K562 (cell line): ENCODE data around the gene SULT2B1. TPM values are rescaled to one million over a fixed set of nuclear protein-coding genes. Genes with fewer than 3 reads are reported as not detected.

Source experiments
- ATAC-seq: fragments of 200-7000 bp; cut with Tn5 transposase; 3 replicates; pipeline ENCODE4 v1.9.1; 2020; ENCODE audit warnings: moderate library complexity
- BruUV-seq: library from RNA; stranded (reverse); fragments of 400-500 nt; replicated peaks from 2 replicates; lab custom pipeline; 2021; lab: Mats Ljungman, UMichigan
- CTCF ChIA-PET: fragments of 300-600 bp; formaldehyde crosslinking; extraction: SDS; loops from one replicate; lab custom pipeline; 2021; ENCODE audit warnings: low intra/inter-chr PET ratio; lab: Yijun Ruan, JAX
- POLR2A ChIA-PET: fragments of 300-600, 350-650 bp; sonication (Branson Sonifier 250); formaldehyde crosslinking; extraction: SDS; loops from one replicate; lab custom pipeline; 2021; ENCODE audit warnings: antibody characterized with exemption, inconsistent platforms; lab: Yijun Ruan, JAX
- DNase-seq, 4 experiments: peaks; one replicate each; pipeline versions ENCODE4 v3.0.0 to v3.0.0-alpha.2; 2011 to 2018; ENCODE audit warnings: low spot score in 3 of 4, mixed read lengths in 3 of 4; ENCODE audit errors: extremely low read depth in 1 of 4
- FAIRE-seq: peaks from 2 replicates; lab custom pipeline; 2011; peaks lifted over from hg19 to GRCh38; lab: Jason Lieb, UNC
- H2AFZ ChIP-seq: 2 replicates; pipeline ENCODE4 v1.6.0; 2011; ENCODE audit warnings: low read depth, low read length, control low read depth, inconsistent platforms
- H3K27ac ChIP-seq: fragments of 200-600 bp; 3 replicates; pipeline ENCODE4 v1.8.0; 2011; ENCODE audit warnings: low read depth, mild to moderate bottlenecking, control low read depth, inconsistent platforms, low read length, moderate library complexity, mixed read lengths; ENCODE audit errors: extremely low read depth
- H3K27me3 ChIP-seq, 2 experiments: fragments of 300-600 bp in 1 of 2; 2 replicates in 1 of 2; 3 replicates in 1 of 2; pipeline versions ENCODE4 v1.6.0 to v1.8.0; 2011; ENCODE audit warnings: inconsistent platforms in 2 of 2, low read length in 2 of 2, mild to moderate bottlenecking in 1 of 2, mixed read lengths in 1 of 2, moderate library complexity in 1 of 2; ENCODE audit not compliant: control insufficient read depth in 2 of 2, insufficient read depth in 2 of 2
- H3K36me3 ChIP-seq: fragments of 300-600 bp; 3 replicates; pipeline ENCODE4 v1.8.0; 2011; ENCODE audit warnings: mild to moderate bottlenecking, low read length, inconsistent platforms; ENCODE audit not compliant: control insufficient read depth, insufficient read depth
- H3K4me1 ChIP-seq, 2 experiments: fragments of 200-600 bp in 1 of 2; replicated peaks in 1 of 2; 2 replicates in 1 of 2; 3 replicates in 1 of 2; pipeline versions ENCODE4 v1.5.1 to v1.8.0; 2011; ENCODE audit warnings: inconsistent platforms in 2 of 2, low read length in 2 of 2, mild to moderate bottlenecking in 1 of 2, mixed read lengths in 1 of 2, moderate library complexity in 1 of 2; ENCODE audit not compliant: control insufficient read depth in 2 of 2, insufficient read depth in 2 of 2
- H3K4me2 ChIP-seq: 2 replicates; pipeline ENCODE4 v1.6.1; 2011; ENCODE audit warnings: low read length, control low read depth, inconsistent platforms, mixed read lengths; ENCODE audit not compliant: insufficient read depth
- H3K4me3 ChIP-seq: fragments of 200-600 bp; sonication (generic), shearing (Covaris generic); 2 replicates; pipeline ENCODE4 v1.5.1; 2016; ENCODE audit warnings: control low read depth, inconsistent platforms
- H3K79me2 ChIP-seq: fragments of 200-600 bp; 3 replicates; pipeline ENCODE4 v1.8.0; 2011; ENCODE audit warnings: low read length, inconsistent platforms; ENCODE audit not compliant: control insufficient read depth, insufficient read depth
- H3K9ac ChIP-seq, 2 experiments: 2 replicates each; pipeline versions ENCODE4 v1.6.0 to v1.6.1; 2011; ENCODE audit warnings: low read depth in 2 of 2, low read length in 2 of 2, control low read depth in 1 of 2, inconsistent platforms in 1 of 2, mild to moderate bottlenecking in 1 of 2, mixed read lengths in 1 of 2; ENCODE audit not compliant: insufficient read depth in 1 of 2
- H3K9me1 ChIP-seq: one replicate; pipeline ENCODE4 v1.6.0; 2011; ENCODE audit warnings: inconsistent platforms, mild to moderate bottlenecking, low read length, moderate library complexity; ENCODE audit not compliant: control insufficient read depth, insufficient read depth
- H3K9me3 ChIP-seq: replicated peaks from 2 replicates; pipeline ENCODE4 v1.5.1; 2011; ENCODE audit warnings: low read depth, low read length, inconsistent platforms; ENCODE audit not compliant: control insufficient read depth, insufficient read depth
- H4K20me1 ChIP-seq: replicated peaks from 2 replicates; pipeline ENCODE4 v1.6.1; 2011; ENCODE audit warnings: low read length, inconsistent platforms, mixed read lengths; ENCODE audit not compliant: control insufficient read depth, insufficient read depth
- ARID2 ChIP-seq: fragments of 450-650 bp; IDR thresholded peaks from 2 replicates; pipeline ENCODE4 v1.6.1; 2017; ENCODE audit warnings: antibody characterized with exemption, mild to moderate bottlenecking
- CBFB ChIP-seq: sonication (generic); formaldehyde crosslinking; IDR thresholded peaks from 2 replicates; pipeline ENCODE4 v1.4.0; 2020; ENCODE audit warnings: mild to moderate bottlenecking, missing genetic modification reagents
- ELF2 ChIP-seq: fragments of 250-450 bp; sonication (Bioruptor Pico); IDR thresholded peaks from 2 replicates; pipeline ENCODE4 v1.5.0; 2021; ENCODE audit warnings: mild to moderate bottlenecking
- ELF4 ChIP-seq: fragments of 450-650 bp; formaldehyde crosslinking; IDR thresholded peaks from 2 replicates; pipeline ENCODE4 v1.4.0; 2022; ENCODE audit warnings: missing genetic modification characterization
- ELK3 ChIP-seq: fragments of 450-650 bp; formaldehyde crosslinking; IDR thresholded peaks from 2 replicates; pipeline ENCODE4 v1.4.0; 2020; ENCODE audit warnings: mild to moderate bottlenecking
- GATA2 ChIP-seq: sonication (generic); formaldehyde crosslinking; IDR thresholded peaks from 2 replicates; pipeline ENCODE4 v1.4.0; 2020; ENCODE audit warnings: mild to moderate bottlenecking, missing genetic modification reagents
- HNRNPUL1 ChIP-seq: fragments of 200-400 bp; formaldehyde crosslinking; IDR thresholded peaks from 2 replicates; pipeline ENCODE4 v1.6.1; 2017; ENCODE audit warnings: low read length
- ZNF584 ChIP-seq: fragments of 200-800 bp; sonication (Bioruptor generic); IDR thresholded peaks from 2 replicates; pipeline ENCODE4 v1.6.1; 2016; ENCODE audit warnings: low read depth, mild to moderate bottlenecking, missing genetic modification characterization, missing compliant biosample characterization
- WGBS: fragments of 100-300 bp; shearing (Covaris generic); methylation state at CpG from one replicate; pipeline ENCODE4 v1.1.6; 2016; ENCODE audit warnings: low coverage, mixed read lengths; ENCODE audit not compliant: insufficient coverage; ENCODE audit errors: missing lambda C conversion rate; 5-methylcytosine and 5-hydroxymethylcytosine counted together
- in situ Hi-C: fragments of 300-500 bp; cut with MboI; formaldehyde crosslinking; loops from 4 replicates; pipeline ENCODE4 v1.15.0; 2018; ENCODE audit warnings: inconsistent platforms, mixed read lengths
- intact Hi-C: fragments of 100-400 bp; cut with micrococcal nuclease; formaldehyde crosslinking; loops from 2 replicates; pipeline ENCODE4 v1.14.2; 2022
- polyA plus RNA-seq, 8 experiments: library from polyadenylated mRNA; depleted of rRNA in 4 of 8; stranded (reverse) in 5 of 8; unstranded in 3 of 8; fragments of >200 nt; fragmentation: Nextera tagmentation in 2 of 8; fragmentation: Illumina TruSeq in 1 of 8; extraction: Ambion mirVana in 2 of 8; extraction: Trizol in 1 of 8; gene quantifications; 2 replicates each; pipeline versions ENCODE4 v1.2.1 to v1.2.3, GENCODE V29; 2011 to 2014; ENCODE audit warnings: inconsistent platforms in 1 of 8, missing spikeins in 1 of 8
- total RNA-seq, 7 experiments: library from RNA; depleted of rRNA in 6 of 7; stranded (reverse); fragments of >200 nt in 6 of 7; fragmentation: Illumina TruSeq in 2 of 7; extraction: Trizol in 2 of 7; gene quantifications; 2 replicates each; pipeline versions ENCODE4 v1.2.1 to v1.2.3, GENCODE V29; 2011 to 2021; ENCODE audit warnings: low replicate concordance in 1 of 7
- TF ChIP-seq, protein P1 (sequence below): fragments of 250-450 bp; sonication (Bioruptor Pico); IDR thresholded peaks from 2 replicates; pipeline ENCODE4 v1.5.0; 2021; ENCODE audit warnings: mild to moderate bottlenecking, moderate library complexity
- TF ChIP-seq, protein P2 (sequence below): fragments of 450-650 bp; formaldehyde crosslinking; IDR thresholded peaks from 2 replicates; pipeline ENCODE4 v1.4.0; 2022; ENCODE audit warnings: missing genetic modification characterization

Gene SULT2B1
- total and polyA plus RNA-seq, 9 of the 15 experiments (the other 6 are each of a cell fraction or from before 2014, with no cell fraction given): 0.09 to 0.62 (median 0.22) TPM; not detected in 2

- TF ChIP-seq, protein P1, sequence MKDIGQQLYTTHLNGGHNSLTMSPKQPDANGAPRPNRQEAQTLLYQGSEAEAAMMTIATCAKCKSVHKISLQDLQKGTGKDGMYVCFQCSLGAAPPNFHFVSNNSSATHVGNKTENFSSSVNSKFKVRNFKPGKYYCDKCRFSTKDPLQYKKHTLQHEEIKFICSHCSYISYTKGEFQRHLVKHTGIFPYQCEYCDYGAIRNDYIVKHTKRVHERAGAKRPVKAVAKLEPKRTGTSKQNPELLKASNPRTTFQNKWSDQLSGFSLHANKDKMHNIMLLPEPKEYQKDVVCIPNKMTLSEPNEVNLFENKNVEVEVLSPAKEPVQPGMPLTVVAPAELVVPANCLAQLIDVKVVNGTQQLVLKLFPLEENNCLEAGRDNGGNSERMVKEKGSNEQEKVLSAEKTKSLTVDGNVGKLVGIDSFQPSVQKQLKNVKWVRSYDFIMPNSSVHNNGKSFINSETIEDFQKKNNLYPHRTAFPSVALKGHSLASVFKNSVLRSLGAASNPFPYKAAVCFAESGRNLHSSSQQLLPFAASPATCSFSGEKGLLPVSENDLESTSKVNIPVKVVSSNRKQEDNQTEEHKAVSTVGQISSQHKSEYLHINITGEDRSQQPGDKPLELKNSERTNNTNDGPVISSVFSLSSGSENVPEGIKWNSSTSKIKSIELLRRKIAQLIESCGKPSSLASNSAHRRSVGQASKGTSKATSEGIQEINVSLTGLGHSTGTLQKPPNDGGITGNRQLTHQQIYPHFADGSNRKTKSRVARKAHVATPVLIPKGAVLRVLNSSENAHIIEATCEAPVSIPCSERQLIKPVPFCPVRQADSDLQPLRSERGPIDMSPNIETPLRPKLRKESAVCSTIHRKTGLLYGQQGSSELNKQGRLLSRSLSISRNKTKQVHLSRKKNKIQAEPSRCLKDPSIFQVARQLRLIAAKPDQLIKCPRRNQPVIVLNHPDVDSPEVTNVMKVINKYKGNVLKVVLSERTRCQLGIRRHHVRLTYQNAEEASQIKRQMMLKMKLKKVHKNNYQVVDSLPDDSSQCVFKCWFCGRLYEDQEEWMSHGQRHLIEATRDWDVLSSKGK (CRISPR knock-in tag): no peak
- TF ChIP-seq ZNF584 (CRISPR knock-in tag): no peak
- no peak for TF ChIP-seq HNRNPUL1
Observed at GRCh38 chr19:48511800-48512503, 40.0 kb upstream of the SULT2B1 start, which contains the start of gene LMTK3 (continued).

DNA sequence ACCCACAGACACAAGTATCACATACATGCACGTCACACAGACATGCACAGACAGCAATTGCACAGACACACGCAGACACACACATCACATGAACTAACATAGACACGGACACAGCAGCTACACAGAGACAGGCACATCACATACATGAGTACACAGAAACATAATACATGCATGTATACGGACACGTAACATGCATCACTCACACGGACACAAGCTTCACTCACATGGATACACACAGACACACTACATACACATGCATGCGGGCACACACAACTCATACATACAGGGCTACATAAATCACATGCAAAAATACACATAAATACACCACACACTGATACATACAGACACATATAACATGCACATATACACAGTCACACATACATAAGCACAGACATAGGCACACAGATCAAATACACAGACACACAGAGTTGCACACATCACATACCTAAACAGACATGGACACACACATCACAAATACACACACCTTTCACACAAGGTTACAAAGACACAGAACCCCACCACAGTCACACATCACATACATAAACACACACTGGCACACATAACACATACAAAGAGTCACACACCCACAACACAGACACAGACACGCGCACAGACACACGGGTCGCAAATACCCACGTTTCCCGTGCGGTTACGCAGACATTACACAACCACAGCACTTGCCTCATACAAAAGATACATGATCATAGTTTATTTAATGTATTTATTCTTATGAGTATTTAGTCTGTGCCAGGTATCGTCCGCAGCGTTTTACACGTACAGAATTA is 39.3 kb upstream of the SULT2B1 start:
- peak overlapping the region; percentile 84 for H3K4me2 ChIP-seq
- WGBS: 41% methylated on average over 19 of the region's 19 CpGs
- no peak overlapping the region for H3K9ac ChIP-seq
- peak overlapping the region; percentile 94; the same call in 1 of the 2 replicates for H2AFZ ChIP-seq
- H3K36me3 ChIP-seq: no peaks in the 10 kb centered on the region
- CTCF ChIA-PET: no interaction called here
- H3K27ac ChIP-seq: no peak overlapping the region; the same call in 2 of the 3 replicates
- peak; percentile 84 for FAIRE-seq
- no TSS peak for BruUV-seq
- H4K20me1 ChIP-seq: peaks cover 8% of the 10 kb centered on the region; the same call in 1 of the 2 replicates
- intact Hi-C loops: no loop called here
- no peaks in the 10 kb centered on the region for H3K79me2 ChIP-seq
- ATAC-seq: no peak
- DNase-seq: no peak
- H3K4me1 ChIP-seq: peaks cover 0 to 44% of the 10 kb centered on the region in 2 experiments; a peak in 3 of 5 replicates
- peak overlapping the region; percentile 61; the same call in 1 of the 2 replicates for H3K4me3 ChIP-seq
- in situ Hi-C loops: no loop called here
- no peaks in the 10 kb centered on the region for H3K9me1 ChIP-seq
- H3K9me3 ChIP-seq: no peaks in the 10 kb centered on the region
- peaks cover 7 to 30% of the 10 kb centered on the region in 2 experiments; a peak in 3 of 5 replicates for H3K27me3 ChIP-seq
- POLR2A ChIA-PET: interaction anchor here (0.6 to 0.9 kb wide), 3 partner anchors 13 to 48 kb away, joined by 3 read pairs; no protein-coding TSS in a partner anchor
- no peak for TF ChIP-seq ELF2 (CRISPR knock-in tag)
- 0 out of 2 replicates have a peak, but pooled peaks have one; percentile 37 for TF ChIP-seq ARID2
- no peak for TF ChIP-seq GATA2 (CRISPR knock-in tag)
- TF ChIP-seq, protein P2, sequence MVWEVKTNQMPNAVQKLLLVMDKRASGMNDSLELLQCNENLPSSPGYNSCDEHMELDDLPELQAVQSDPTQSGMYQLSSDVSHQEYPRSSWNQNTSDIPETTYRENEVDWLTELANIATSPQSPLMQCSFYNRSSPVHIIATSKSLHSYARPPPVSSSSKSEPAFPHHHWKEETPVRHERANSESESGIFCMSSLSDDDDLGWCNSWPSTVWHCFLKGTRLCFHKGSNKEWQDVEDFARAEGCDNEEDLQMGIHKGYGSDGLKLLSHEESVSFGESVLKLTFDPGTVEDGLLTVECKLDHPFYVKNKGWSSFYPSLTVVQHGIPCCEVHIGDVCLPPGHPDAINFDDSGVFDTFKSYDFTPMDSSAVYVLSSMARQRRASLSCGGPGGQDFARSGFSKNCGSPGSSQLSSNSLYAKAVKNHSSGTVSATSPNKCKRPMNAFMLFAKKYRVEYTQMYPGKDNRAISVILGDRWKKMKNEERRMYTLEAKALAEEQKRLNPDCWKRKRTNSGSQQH (CRISPR knock-in tag): 0 out of 2 replicates have a peak, but pooled peaks have one; percentile 14
- peak; percentile 71 for TF ChIP-seq CBFB (CRISPR knock-in tag)
- no peak for TF ChIP-seq ELK3 (CRISPR knock-in tag)
- 0 out of 2 replicates have a peak, but pooled peaks have one; percentile 38 for TF ChIP-seq ELF4 (CRISPR knock-in tag)
